ENCODE measurements around the gene CKMT2. TPM values are rescaled to one million over a fixed set of nuclear protein-coding genes. Genes with fewer than 3 reads are reported as not detected.

The CKMT2 gene
- total RNA-seq, 2 donors from 2014 or later = 2.1 to 2.3 TPM

DNA sequence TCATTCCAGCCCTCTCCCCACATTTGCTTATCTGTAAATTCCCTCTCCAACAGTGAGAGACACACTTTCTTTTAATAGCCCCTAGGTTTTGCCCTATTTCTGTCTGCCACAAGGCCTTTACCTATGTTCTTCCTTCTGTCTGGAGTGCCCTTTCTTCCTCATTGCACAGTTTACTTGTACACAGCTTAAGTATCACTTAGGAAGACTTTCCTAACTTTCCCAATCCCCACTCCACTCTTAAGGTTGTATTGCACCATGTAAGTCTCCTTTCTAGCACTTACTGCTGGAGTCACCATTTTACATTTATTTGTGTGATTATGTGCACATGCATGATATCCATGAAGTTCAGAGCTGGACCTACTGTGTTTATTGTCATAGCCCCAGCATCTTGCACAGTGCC lies 10.8 kb upstream of the CKMT2 start:
- Mint-ChIP-seq H3K27me3 (ENCODE audit: insufficient read depth) (no peaks in the 10 kb centered on the region), H3K4me3 (no peak overlapping the region), H3K36me3 (ENCODE audit: low read depth) (peaks cover 29% of the 10 kb centered on the region), H3K27ac (no peak overlapping the region), H3K9me3 (no peaks in the 10 kb centered on the region), H3K4me1 (no peaks in the 10 kb centered on the region)
- Histone ChIP-seq H3K27me3 (ENCODE audit: control insufficient read depth, insufficient read depth, low read length, poor library complexity, severe bottlenecking) (no peaks in the 10 kb centered on the region), H3K36me3 (ENCODE audit: control insufficient read depth, insufficient read depth, low read length) (peaks cover 4% of the 10 kb centered on the region), H3K9ac (ENCODE audit: extremely low read depth, low read length, poor library complexity, severe bottlenecking) (no peak overlapping the region), H3K4me3 (ENCODE audit: low read length) (no peak overlapping the region), H3K27ac (ENCODE audit: low read depth, low read length) (no peak overlapping the region), H3K9me3 (ENCODE audit: control insufficient read depth, low read length) (no peaks in the 10 kb centered on the region), H3K4me1 (ENCODE audit: control insufficient read depth, insufficient read depth, low read length) (no peaks in the 10 kb centered on the region)
- TF ChIP-seq, protein P1, sequence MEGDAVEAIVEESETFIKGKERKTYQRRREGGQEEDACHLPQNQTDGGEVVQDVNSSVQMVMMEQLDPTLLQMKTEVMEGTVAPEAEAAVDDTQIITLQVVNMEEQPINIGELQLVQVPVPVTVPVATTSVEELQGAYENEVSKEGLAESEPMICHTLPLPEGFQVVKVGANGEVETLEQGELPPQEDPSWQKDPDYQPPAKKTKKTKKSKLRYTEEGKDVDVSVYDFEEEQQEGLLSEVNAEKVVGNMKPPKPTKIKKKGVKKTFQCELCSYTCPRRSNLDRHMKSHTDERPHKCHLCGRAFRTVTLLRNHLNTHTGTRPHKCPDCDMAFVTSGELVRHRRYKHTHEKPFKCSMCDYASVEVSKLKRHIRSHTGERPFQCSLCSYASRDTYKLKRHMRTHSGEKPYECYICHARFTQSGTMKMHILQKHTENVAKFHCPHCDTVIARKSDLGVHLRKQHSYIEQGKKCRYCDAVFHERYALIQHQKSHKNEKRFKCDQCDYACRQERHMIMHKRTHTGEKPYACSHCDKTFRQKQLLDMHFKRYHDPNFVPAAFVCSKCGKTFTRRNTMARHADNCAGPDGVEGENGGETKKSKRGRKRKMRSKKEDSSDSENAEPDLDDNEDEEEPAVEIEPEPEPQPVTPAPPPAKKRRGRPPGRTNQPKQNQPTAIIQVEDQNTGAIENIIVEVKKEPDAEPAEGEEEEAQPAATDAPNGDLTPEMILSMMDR (conservative IDR thresholded peaks at IDR 0.05) = no peak
- no peak for DNase-seq

DNA sequence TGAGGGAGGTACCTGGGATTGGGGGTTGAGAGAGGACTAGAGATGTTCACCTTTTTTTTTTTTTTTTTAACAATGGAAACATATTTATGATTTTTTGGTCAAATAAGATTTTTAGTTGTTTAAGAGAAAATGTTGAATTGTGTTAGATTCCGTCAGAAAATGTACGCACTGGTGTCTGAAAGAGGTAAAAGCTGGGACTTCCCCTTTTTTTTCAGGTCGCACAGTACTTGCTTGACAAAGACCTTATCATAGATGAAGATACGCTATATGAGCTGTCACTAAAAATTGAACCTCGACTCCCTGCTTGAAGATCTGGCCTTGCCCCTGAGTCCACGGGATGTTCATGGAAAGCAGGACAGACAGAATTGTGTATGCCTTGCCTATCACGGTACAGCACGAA lies 7.7 kb upstream of the CKMT2 start:
- Histone ChIP-seq H3K27me3 (ENCODE audit: control insufficient read depth, insufficient read depth, low read length, poor library complexity, severe bottlenecking) (no peaks in the 10 kb centered on the region), H3K9ac (ENCODE audit: extremely low read depth, low read length, poor library complexity, severe bottlenecking) (no peak overlapping the region), H3K4me3 (ENCODE audit: low read length) (no peak overlapping the region), H3K36me3 (ENCODE audit: control insufficient read depth, insufficient read depth, low read length) (no peaks in the 10 kb centered on the region), H3K9me3 (ENCODE audit: control insufficient read depth, low read length) (no peaks in the 10 kb centered on the region), H3K27ac (ENCODE audit: low read depth, low read length) (no peak overlapping the region), H3K4me1 (ENCODE audit: control insufficient read depth, insufficient read depth, low read length) (peaks cover 3% of the 10 kb centered on the region)
- no peak overlapping the region for H3K4me3 Mint-ChIP-seq
- no peaks in the 10 kb centered on the region for H3K9me3 Mint-ChIP-seq
- no peaks in the 10 kb centered on the region for H3K4me1 Mint-ChIP-seq
- no peaks in the 10 kb centered on the region for H3K27me3 Mint-ChIP-seq (ENCODE audit: insufficient read depth)
- TF ChIP-seq, protein P1 (conservative IDR thresholded peaks at IDR 0.05) = no peak
- H3K27ac Mint-ChIP-seq = no peak overlapping the region
- no peak for DNase-seq
- peaks cover 12% of the 10 kb centered on the region for H3K36me3 Mint-ChIP-seq (ENCODE audit: low read depth)
- WGBS, 2 experiments (ENCODE audit: insufficient coverage in 1 of 2, insufficient read length in 1 of 2) = 91 to 93% methylated on average over 8 of the region's 8 CpGs

DNA sequence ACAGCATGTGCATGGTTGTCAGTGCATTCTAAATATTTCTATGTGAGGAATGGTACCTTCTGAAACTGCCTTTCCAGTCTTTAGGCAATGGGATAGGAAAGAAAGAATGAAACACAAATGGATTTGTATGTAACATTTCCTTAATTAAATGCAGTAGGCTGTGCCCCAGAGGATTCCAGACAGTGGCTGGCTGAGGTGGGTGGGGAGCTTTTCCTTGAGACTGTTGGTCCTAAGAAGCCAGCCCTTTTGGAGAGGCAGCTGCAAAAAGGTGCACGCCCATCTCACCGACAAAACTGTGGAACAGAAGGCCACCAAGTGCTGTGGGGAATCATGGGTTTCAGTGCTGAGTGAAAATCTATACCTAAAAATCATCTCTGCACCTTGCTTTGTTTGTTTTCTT lies 6.8 kb upstream of the CKMT2 start:
- Mint-ChIP-seq H3K27me3 (ENCODE audit: insufficient read depth) (no peaks in the 10 kb centered on the region), H3K4me3 (no peak overlapping the region), H3K4me1 (no peaks in the 10 kb centered on the region), H3K36me3 (ENCODE audit: low read depth) (peaks cover 10% of the 10 kb centered on the region), H3K9me3 (no peaks in the 10 kb centered on the region), H3K27ac (no peak overlapping the region)
- Histone ChIP-seq H3K9me3 (ENCODE audit: control insufficient read depth, low read length) (no peaks in the 10 kb centered on the region), H3K27me3 (ENCODE audit: control insufficient read depth, insufficient read depth, low read length, poor library complexity, severe bottlenecking) (no peaks in the 10 kb centered on the region), H3K27ac (ENCODE audit: low read depth, low read length) (no peak overlapping the region), H3K4me3 (ENCODE audit: low read length) (no peak overlapping the region), H3K9ac (ENCODE audit: extremely low read depth, low read length, poor library complexity, severe bottlenecking) (no peak overlapping the region), H3K36me3 (ENCODE audit: control insufficient read depth, insufficient read depth, low read length) (no peaks in the 10 kb centered on the region), H3K4me1 (ENCODE audit: control insufficient read depth, insufficient read depth, low read length) (peaks cover 3% of the 10 kb centered on the region)
- TF ChIP-seq, protein P1 (conservative IDR thresholded peaks at IDR 0.05) = no peak
- 96 to 100% methylated on average over 2 of the region's 2 CpGs for WGBS, 2 experiments (ENCODE audit: insufficient coverage in 1 of 2, insufficient read length in 1 of 2)
- DNase-seq = no peak

All from endodermal cell (in vitro differentiated cells).